Measurements from ENCODE around the gene ICAM5. TPM values are rescaled to one million over a fixed set of nuclear protein-coding genes. Genes with fewer than 3 reads are reported as not detected.

Gene ICAM5
- total RNA-seq, 1 experiment from 2014 or later = 8.0 TPM

GRCh38 chr19:10338940-10339339 lies 49.2 kb downstream of the ICAM5 start:
- peak overlapping the region; percentile 5; the same call in 1 of the 2 replicates for H3K4me3 Mint-ChIP-seq
- DNase-seq (ENCODE audit: low spot score) (no peak), ATAC-seq (no peak)
- TF ChIP-seq ARID4B (CRISPR knock-in tag; IDR thresholded peaks at IDR 0.05; ENCODE audit: borderline replicate concordance) (no peak), ZSCAN18 (CRISPR knock-in tag; IDR thresholded peaks at IDR 0.05) (no peak), STAT6 (CRISPR knock-in tag; conservative IDR thresholded peaks at IDR 0.05; ENCODE audit: low read depth) (no peak), ZBTB21 (CRISPR knock-in tag; IDR thresholded peaks at IDR 0.05; ENCODE audit: borderline replicate concordance) (no peak), TEAD1 (CRISPR knock-in tag; IDR thresholded peaks at IDR 0.05) (no peak)
- H3K27ac Mint-ChIP-seq = peak overlapping the region; percentile 1; the same call in 1 of the 2 replicates
- POLR2A ChIA-PET = no interaction called here
- H3K4me1 Mint-ChIP-seq = peaks cover 31% of the 10 kb centered on the region
- no peaks in the 10 kb centered on the region for H3K9me3 Mint-ChIP-seq
- CTCF ChIA-PET = no interaction called here
- H3K27me3 Mint-ChIP-seq (ENCODE audit: low read depth) = peaks cover 10% of the 10 kb centered on the region
- no peaks in the 10 kb centered on the region; the same call in 1 of the 2 replicates for H3K36me3 Mint-ChIP-seq

- H3K27me3 Mint-ChIP-seq (ENCODE audit: low read depth) = peaks cover 6% of the 10 kb centered on the region
- DNase-seq (ENCODE audit: low spot score) (no peak), ATAC-seq (peak; percentile 16)
- ChIA-PET CTCF (interaction anchor here (1.5 kb wide), 1 partner anchor 41 kb away, joined by 3 read pairs; the partner anchor contains the start of gene TYK2), POLR2A (interaction anchor here (0.6 to 0.9 kb wide), 2 partner anchors 44 to 211 kb away, joined by 3 read pairs; no protein-coding TSS in a partner anchor)
- no peaks in the 10 kb centered on the region for H3K9me3 Mint-ChIP-seq
- peak within 1 kb of the TSS; percentile 7; the same call in 1 of the 2 replicates for H3K4me3 Mint-ChIP-seq
- H3K36me3 Mint-ChIP-seq = no peaks in the 10 kb centered on the region; the same call in 1 of the 2 replicates
- peaks cover 26% of the 10 kb centered on the region for H3K4me1 Mint-ChIP-seq
- H3K27ac Mint-ChIP-seq = peak within 1 kb of the TSS; percentile 82
- TF ChIP-seq ZMAT4 (CRISPR knock-in tag; IDR thresholded peaks at IDR 0.05) = no peak
- TF ChIP-seq ATF1 (CRISPR knock-in tag; IDR thresholded peaks at IDR 0.05) = no peak
- TF ChIP-seq IRF2 (CRISPR knock-in tag; IDR thresholded peaks at IDR 0.05; ENCODE audit: borderline replicate concordance, low read depth) = no peak
- TF ChIP-seq ARID4B (CRISPR knock-in tag; IDR thresholded peaks at IDR 0.05; ENCODE audit: borderline replicate concordance) = no peak
- TF ChIP-seq AR (CRISPR knock-in tag; IDR thresholded peaks at IDR 0.05) = no peak
- TF ChIP-seq RORB (CRISPR knock-in tag; IDR thresholded peaks at IDR 0.05) = no peak
- TF ChIP-seq ZNF532 (CRISPR knock-in tag; IDR thresholded peaks at IDR 0.05; ENCODE audit: borderline replicate concordance) = no peak
These were observed 49.7 kb downstream of the ICAM5 start, which contains the start of gene ICAM3 for GRCh38 chr19:10339380-10339960. TSS of gene ICAM3 (minus strand) at chr19:10339624. CDS start at chr19:10339614, 10 bp downstream.

Measured in WTC11 (cell line).